HCT116 (cell line): ENCODE results near the gene PLVAP. TPM values are rescaled to one million over a fixed set of nuclear protein-coding genes. Genes with fewer than 3 reads are reported as not detected.

Experiments
- ATAC-seq: fragments of 200-7000 bp; cut with Tn5 transposase; 2 replicates; pipeline ENCODE4 v1.9.1; 2020; ENCODE audit warnings: mild to moderate bottlenecking, moderate library complexity
- BruUV-seq: library from RNA; stranded (reverse); fragments of 400-500 nt; replicated peaks from 2 replicates; lab custom pipeline; 2021; lab: Mats Ljungman, UMichigan
- CTCF ChIA-PET: fragments of 300-600 bp; sonication (Branson Sonifier 250); formaldehyde crosslinking; loops from one replicate; lab custom pipeline; 2021; ENCODE audit warnings: antibody characterized with exemption; lab: Charles Lee
- POLR2A ChIA-PET: fragments of 300-600, 350-600 bp; sonication (Branson Sonifier 250); formaldehyde crosslinking; loops from one replicate; lab custom pipeline; 2021; ENCODE audit warnings: antibody characterized with exemption; lab: Charles Lee
- RAD21 ChIA-PET, 2 experiments: fragments of 300-600 bp; sonication (Branson Sonifier 250); formaldehyde crosslinking; loops; one replicate each; lab custom pipeline; 2023; ENCODE audit warnings: low total read pairs in 2 of 2; ENCODE audit not compliant: uncharacterized antibody in 2 of 2, unreplicated experiment in 2 of 2, low non-redundant PET in 1 of 2; lab: Charles Lee
- DNase-seq: peaks from one replicate; pipeline ENCODE4 v3.0.0-alpha.2; 2010; ENCODE audit warnings: low read depth, low spot score
- H2AFZ ChIP-seq: fragments of 200-600 bp; shearing (Covaris generic), sonication (generic); 2 replicates; pipeline ENCODE4 v1.6.1; 2017; ENCODE audit warnings: low read depth, mixed run types, mixed read lengths, antibody characterized with exemption, low read length; ENCODE audit not compliant: poor library complexity, severe bottlenecking
- H3K27ac ChIP-seq: 2 replicates; pipeline ENCODE4 v1.5.1; 2012; ENCODE audit warnings: low read depth, low read length
- H3K27me3 ChIP-seq: fragments of 200-600 bp; sonication (generic); 2 replicates; pipeline ENCODE4 v1.6.1; 2016; ENCODE audit warnings: mixed run types, low read length, mixed read lengths; ENCODE audit not compliant: insufficient read depth
- H3K36me3 ChIP-seq, 2 experiments: fragments of 200-500 bp in 1 of 2; fragments of 200-600 bp in 1 of 2; sonication (Bioruptor generic) in 1 of 2; sonication (generic) in 1 of 2; 2 replicates each; pipeline versions ENCODE4 v1.5.1 to v1.6.1; 2014 to 2016; ENCODE audit warnings: low read length in 2 of 2, inconsistent platforms in 1 of 2, mixed read lengths in 1 of 2, mixed run types in 1 of 2; ENCODE audit not compliant: insufficient read depth in 2 of 2, control insufficient read depth in 1 of 2
- H3K4me1 ChIP-seq, 2 experiments: fragments of 200-600 bp in 1 of 2; sonication (generic) in 1 of 2; 2 replicates each; pipeline versions ENCODE4 v1.5.1 to v1.6.1; 2012 to 2017; ENCODE audit warnings: low read length in 2 of 2, inconsistent platforms in 1 of 2, mild to moderate bottlenecking in 1 of 2, mixed read lengths in 1 of 2, mixed run types in 1 of 2, moderate library complexity in 1 of 2; ENCODE audit not compliant: insufficient read depth in 2 of 2, control insufficient read depth in 1 of 2
- H3K4me2 ChIP-seq: fragments of 200-600 bp; sonication (generic); 2 replicates; pipeline ENCODE4 v1.6.1; 2017; ENCODE audit warnings: mixed run types, low read length, mixed read lengths
- H3K4me3 ChIP-seq, 2 experiments: fragments of 200-600 bp in 1 of 2; sonication (generic) in 1 of 2; replicated peaks in 1 of 2; 2 replicates each; pipeline ENCODE4 v1.5.1; 2011 to 2016; ENCODE audit warnings: low read length in 2 of 2, control low read depth in 1 of 2, low read depth in 1 of 2, mild to moderate bottlenecking in 1 of 2, mixed read lengths in 1 of 2, mixed run types in 1 of 2
- H3K79me2 ChIP-seq: fragments of 200-600 bp; sonication (generic); 2 replicates; pipeline ENCODE4 v1.6.1; 2017; ENCODE audit warnings: mild to moderate bottlenecking, mixed run types, low read length, moderate library complexity, mixed read lengths; ENCODE audit not compliant: insufficient read depth
- H3K9ac ChIP-seq: fragments of 200-600 bp; sonication (generic); 2 replicates; pipeline ENCODE4 v1.6.1; 2016; ENCODE audit warnings: low read length, mixed read lengths
- H3K9me2 ChIP-seq: fragments of 200-600 bp; sonication (generic), shearing (Covaris generic); 2 replicates; pipeline ENCODE4 v1.6.1; 2017; ENCODE audit warnings: mixed run types, mild to moderate bottlenecking, moderate library complexity; ENCODE audit not compliant: insufficient read depth
- H3K9me3 ChIP-seq, 2 experiments: fragments of 200-500 bp in 1 of 2; fragments of 200-600 bp in 1 of 2; sonication (Bioruptor generic) in 1 of 2; sonication (generic) in 1 of 2; 2 replicates each; pipeline ENCODE4 v1.6.1; 2014 to 2017; ENCODE audit warnings: low read length in 2 of 2, mixed read lengths in 2 of 2, inconsistent platforms in 1 of 2, low read depth in 1 of 2, mild to moderate bottlenecking in 1 of 2, mixed run types in 1 of 2, moderate library complexity in 1 of 2; ENCODE audit not compliant: control insufficient read depth in 1 of 2, insufficient read depth in 1 of 2
- H4K20me1 ChIP-seq: fragments of 200-600 bp; sonication (generic), shearing (Covaris generic); 2 replicates; pipeline ENCODE4 v1.6.1; 2017; ENCODE audit warnings: mixed run types, mild to moderate bottlenecking, moderate library complexity; ENCODE audit not compliant: insufficient read depth
- CBX3 ChIP-seq: IDR thresholded peaks from 2 replicates; pipeline ENCODE4 v1.6.1; 2012; ENCODE audit warnings: low read depth
- CEBPB ChIP-seq: IDR thresholded peaks from 2 replicates; pipeline ENCODE4 v1.6.1; 2012; ENCODE audit warnings: low read depth
- EGR1 ChIP-seq: IDR thresholded peaks from 2 replicates; pipeline ENCODE4 v1.6.1; 2012; ENCODE audit warnings: low read depth
- ELF1 ChIP-seq: IDR thresholded peaks from 2 replicates; pipeline ENCODE4 v1.6.1; 2012; ENCODE audit warnings: low read depth, borderline replicate concordance
- EZH2 ChIP-seq: fragments of 200-600 bp; sonication (generic); IDR thresholded peaks from 2 replicates; pipeline ENCODE4 v1.6.1; 2017; ENCODE audit warnings: antibody characterized with exemption, mixed run types
- FOSL1 ChIP-seq: IDR thresholded peaks from 2 replicates; pipeline ENCODE4 v1.6.1; 2012; ENCODE audit warnings: low read depth
- MAX ChIP-seq: IDR thresholded peaks from 2 replicates; pipeline ENCODE4 v1.6.1; 2012
- POLR2A ChIP-seq: IDR thresholded peaks from 2 replicates; pipeline ENCODE4 v1.7.0; 2011; ENCODE audit warnings: borderline replicate concordance; ENCODE audit not compliant: insufficient read depth, insufficient read length; ENCODE audit errors: extremely low read depth
- REST ChIP-seq: IDR thresholded peaks from 2 replicates; pipeline ENCODE4 v1.6.1; 2012; ENCODE audit warnings: low read depth
- SP1 ChIP-seq: IDR thresholded peaks from 2 replicates; pipeline ENCODE4 v1.6.1; 2012; ENCODE audit warnings: low read depth
- SRF ChIP-seq: IDR thresholded peaks from 2 replicates; pipeline ENCODE4 v1.6.1; 2012; ENCODE audit warnings: low read depth
- TCF7L2 ChIP-seq: IDR thresholded peaks from 2 replicates; pipeline ENCODE4 v1.7.0; 2011; ENCODE audit warnings: borderline replicate concordance, inconsistent platforms; ENCODE audit not compliant: insufficient read depth, insufficient read length; ENCODE audit errors: extremely low read depth
- ZFX ChIP-seq: fragments of 450-650 bp; IDR thresholded peaks from 2 replicates; pipeline ENCODE4 v1.6.1; 2017
- ZNF274 ChIP-seq: fragments of 200-500 bp; sonication (Bioruptor generic); IDR thresholded peaks from 2 replicates; pipeline ENCODE4 v1.6.1; 2014; ENCODE audit warnings: mild to moderate bottlenecking, low read depth, low read length, inconsistent platforms
- intact Hi-C: fragments of 100-400 bp; cut with micrococcal nuclease; formaldehyde crosslinking; loops from 2 replicates; pipeline ENCODE4 v1.10.0; 2022
- total RNA-seq: library from RNA; stranded (reverse); gene quantifications from one replicate; pipeline ENCODE4 v1.2.1, GENCODE V29; 2021; ENCODE audit not compliant: unreplicated experiment
- TF ChIP-seq, protein P1 (sequence below): IDR thresholded peaks from 2 replicates; pipeline ENCODE4 v1.6.1; 2011; ENCODE audit warnings: mild to moderate bottlenecking, low read length, moderate library complexity; ENCODE audit not compliant: insufficient replicate concordance; ENCODE audit errors: extremely low read depth
- TF ChIP-seq, protein P2 (sequence below): IDR thresholded peaks from 2 replicates; pipeline ENCODE4 v1.6.1; 2012

PLVAP gene
- total RNA-seq, 1 experiment from 2014 or later = 0.47 TPM

DNA sequence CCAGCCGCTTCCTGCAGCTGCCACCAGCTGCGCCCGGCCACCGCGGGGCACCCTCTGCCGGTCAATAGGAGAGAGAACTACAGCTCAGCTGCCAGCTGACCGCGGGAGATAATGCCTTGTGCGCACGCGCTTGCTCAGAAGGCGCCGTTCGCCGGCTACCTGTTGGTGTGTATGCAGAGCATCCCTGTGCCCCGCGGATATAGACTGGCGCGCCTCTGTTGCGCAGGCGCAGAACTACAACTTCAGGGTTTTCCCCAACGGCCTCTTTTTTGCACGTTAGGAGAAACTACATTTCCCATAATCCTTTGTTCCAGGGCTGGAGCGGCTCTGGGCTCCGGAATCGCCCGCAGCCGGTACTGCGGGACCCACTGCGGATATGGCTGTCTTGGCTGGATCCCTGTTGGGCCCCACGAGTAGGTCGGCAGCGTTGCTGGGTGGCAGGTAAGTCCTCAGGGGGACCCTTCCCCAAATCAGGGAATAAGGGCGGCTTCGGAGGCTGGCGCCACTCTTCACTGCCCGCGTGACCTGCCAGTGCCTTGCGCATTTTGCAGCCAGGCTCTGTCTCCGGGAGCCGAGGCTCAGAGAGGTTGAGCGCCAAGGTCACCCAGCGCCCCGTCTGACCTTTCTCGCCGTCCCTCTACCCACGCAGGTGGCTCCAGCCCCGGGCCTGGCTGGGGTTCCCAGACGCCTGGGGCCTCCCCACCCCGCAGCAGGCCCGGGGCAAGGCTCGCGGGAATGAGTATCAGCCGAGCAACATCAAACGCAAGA is 71.4 kb downstream of the PLVAP start, which contains the start of gene MRPL34 (continued):
- TF ChIP-seq REST (no peak), TCF7L2 (peak; percentile 78), SP1 (peak; percentile 90), ZFX (peak; percentile 91)
- TF ChIP-seq, all 23 proteins: peak for 12

- Histone ChIP-seq H3K4me3 (0 out of 4 replicates have a peak overlapping the region, but pooled peaks of 1 of the 2 experiments have one; percentile 4), H2AFZ (no peak overlapping the region), H3K36me3 (no peaks in the 10 kb centered on the region), H3K9ac (peak overlapping the region; percentile 32; the same call in 1 of the 2 replicates), H3K9me3 (no peaks in the 10 kb centered on the region), H3K4me1 (peaks cover 36 to 60% of the 10 kb centered on the region in 2 experiments)
- ChIA-PET RAD21 (interaction anchor here in 1 of 2 experiments (0.6 to 1.1 kb wide), 4 partner anchors 11 to 80 kb away, joined by 3 to 7 read pairs (median 3); no protein-coding TSS in a partner anchor), POLR2A (interaction anchor here (0.6 to 3.1 kb wide), 9 partner anchors 8 to 943 kb away, joined by 3 to 22 read pairs (median 4); partner anchors contain the start of gene B3GNT3), CTCF (interaction anchor here (0.7 to 2.1 kb wide), 14 partner anchors 8 to 590 kb away, joined by 3 to 33 read pairs (median 4); no protein-coding TSS in a partner anchor)
- ATAC-seq = no peak
- TF ChIP-seq EGR1 (no peak; the same call in 1 of the 2 replicates), EZH2 (no peak), SRF (no peak; the same call in 1 of the 2 replicates), ELF1 (no peak), CBX3 (no peak), MAX (no peak; the same call in 1 of the 2 replicates), ZFX (no peak), ZNF274 (no peak), TCF7L2 (no peak), POLR2A (no peak), SP1 (no peak), FOSL1 (no peak), CEBPB (no peak)
- TF ChIP-seq, protein P1, sequence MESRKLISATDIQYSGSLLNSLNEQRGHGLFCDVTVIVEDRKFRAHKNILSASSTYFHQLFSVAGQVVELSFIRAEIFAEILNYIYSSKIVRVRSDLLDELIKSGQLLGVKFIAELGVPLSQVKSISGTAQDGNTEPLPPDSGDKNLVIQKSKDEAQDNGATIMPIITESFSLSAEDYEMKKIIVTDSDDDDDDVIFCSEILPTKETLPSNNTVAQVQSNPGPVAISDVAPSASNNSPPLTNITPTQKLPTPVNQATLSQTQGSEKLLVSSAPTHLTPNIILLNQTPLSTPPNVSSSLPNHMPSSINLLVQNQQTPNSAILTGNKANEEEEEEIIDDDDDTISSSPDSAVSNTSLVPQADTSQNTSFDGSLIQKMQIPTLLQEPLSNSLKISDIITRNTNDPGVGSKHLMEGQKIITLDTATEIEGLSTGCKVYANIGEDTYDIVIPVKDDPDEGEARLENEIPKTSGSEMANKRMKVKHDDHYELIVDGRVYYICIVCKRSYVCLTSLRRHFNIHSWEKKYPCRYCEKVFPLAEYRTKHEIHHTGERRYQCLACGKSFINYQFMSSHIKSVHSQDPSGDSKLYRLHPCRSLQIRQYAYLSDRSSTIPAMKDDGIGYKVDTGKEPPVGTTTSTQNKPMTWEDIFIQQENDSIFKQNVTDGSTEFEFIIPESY = no peak
- TF ChIP-seq, protein P2, sequence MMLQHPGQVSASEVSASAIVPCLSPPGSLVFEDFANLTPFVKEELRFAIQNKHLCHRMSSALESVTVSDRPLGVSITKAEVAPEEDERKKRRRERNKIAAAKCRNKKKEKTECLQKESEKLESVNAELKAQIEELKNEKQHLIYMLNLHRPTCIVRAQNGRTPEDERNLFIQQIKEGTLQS = no peak
- TF ChIP-seq, all 23 proteins: peak for 0
- BruUV-seq = no TSS peak
- H3K79me2 ChIP-seq = peaks cover 20% of the 10 kb centered on the region
- no peaks in the 10 kb centered on the region for H4K20me1 ChIP-seq
- no peaks in the 10 kb centered on the region for H3K9me2 ChIP-seq
- peak overlapping the region; percentile 47 for H3K27ac ChIP-seq
- H3K4me2 ChIP-seq = peak overlapping the region; percentile 71
- DNase-seq = no peak
- no peaks in the 10 kb centered on the region for H3K27me3 ChIP-seq
- intact Hi-C loops = no loop called here
Observed at GRCh38 chr19:17305216-17305516, 72.0 kb downstream of the PLVAP start.
